Measurements from ENCODE around the gene FAM234B. TPM values are rescaled to one million over a fixed set of nuclear protein-coding genes. Genes with fewer than 3 reads are reported as not detected.

Gene FAM234B
- total RNA-seq, 3 donors from 2014 or later: 4.6 to 21.4 (median 16.4) TPM

DNA sequence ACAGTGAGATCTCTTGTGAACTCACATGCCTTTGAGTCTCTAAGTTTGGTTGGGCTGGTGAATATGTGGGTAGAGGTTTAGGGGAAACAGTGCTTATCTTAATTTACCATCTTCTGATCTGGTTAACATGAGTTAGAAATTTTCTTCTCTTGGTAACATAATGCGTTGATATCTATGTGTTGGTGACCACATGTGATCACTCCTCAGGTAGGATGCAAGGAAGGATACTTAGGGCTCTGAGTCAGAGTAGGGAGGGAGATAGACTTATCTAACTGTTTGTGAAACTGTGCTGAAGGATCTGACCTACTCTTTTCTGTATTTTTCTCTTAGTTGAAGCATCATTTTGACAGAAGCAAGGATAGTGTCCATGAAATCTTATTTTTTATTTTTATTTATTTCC, 23.1 kb downstream of the FAM234B start:
- Histone ChIP-seq H3K36me3 (no peaks in the 10 kb centered on the region), H3K9me3 (no peaks in the 10 kb centered on the region), H3K4me1 (no peaks in the 10 kb centered on the region), H3K27ac (no peak overlapping the region), H3K4me3 (no peak overlapping the region), H3K27me3 (no peaks in the 10 kb centered on the region)
- intact Hi-C loops (cut with DNase I; ENCODE audit: low total_unique reads): no loop called here
- no peak for TF ChIP-seq POLR2AphosphoS5 (IDR thresholded peaks at IDR 0.05)
- DNase-seq (ENCODE audit: low spot score in 2 of 2): no peak

DNA sequence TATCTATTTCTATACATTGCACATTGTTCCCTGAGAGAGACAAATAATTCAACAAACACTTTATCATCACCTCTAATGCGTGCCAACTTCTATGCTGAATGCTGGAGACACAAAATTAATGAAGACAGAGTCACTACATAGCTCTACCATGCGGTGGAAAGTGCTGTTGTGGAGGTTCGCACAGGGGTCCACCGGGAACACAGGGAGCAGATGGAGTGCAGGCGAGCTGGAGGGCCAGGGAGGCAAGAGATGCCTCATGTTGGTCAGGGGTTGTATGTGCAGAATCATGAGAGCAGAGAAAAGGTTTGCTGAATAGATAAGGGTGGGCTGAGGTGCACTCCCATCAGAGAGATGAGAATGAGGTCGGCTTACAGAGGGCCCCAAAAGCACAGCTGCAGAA, 25.2 kb downstream of the FAM234B start:
- no peak for DNase-seq (ENCODE audit: low spot score in 2 of 2)
- H3K9me3 ChIP-seq: no peaks in the 10 kb centered on the region
- H3K4me3 ChIP-seq: no peak overlapping the region
- intact Hi-C loops (cut with DNase I; ENCODE audit: low total_unique reads): no loop called here
- H3K4me1 ChIP-seq: no peaks in the 10 kb centered on the region
- H3K27ac ChIP-seq: no peak overlapping the region
- no peaks in the 10 kb centered on the region for H3K27me3 ChIP-seq
- no peaks in the 10 kb centered on the region for H3K36me3 ChIP-seq
- TF ChIP-seq POLR2AphosphoS5 (IDR thresholded peaks at IDR 0.05): no peak
- TF ChIP-seq, protein P1, sequence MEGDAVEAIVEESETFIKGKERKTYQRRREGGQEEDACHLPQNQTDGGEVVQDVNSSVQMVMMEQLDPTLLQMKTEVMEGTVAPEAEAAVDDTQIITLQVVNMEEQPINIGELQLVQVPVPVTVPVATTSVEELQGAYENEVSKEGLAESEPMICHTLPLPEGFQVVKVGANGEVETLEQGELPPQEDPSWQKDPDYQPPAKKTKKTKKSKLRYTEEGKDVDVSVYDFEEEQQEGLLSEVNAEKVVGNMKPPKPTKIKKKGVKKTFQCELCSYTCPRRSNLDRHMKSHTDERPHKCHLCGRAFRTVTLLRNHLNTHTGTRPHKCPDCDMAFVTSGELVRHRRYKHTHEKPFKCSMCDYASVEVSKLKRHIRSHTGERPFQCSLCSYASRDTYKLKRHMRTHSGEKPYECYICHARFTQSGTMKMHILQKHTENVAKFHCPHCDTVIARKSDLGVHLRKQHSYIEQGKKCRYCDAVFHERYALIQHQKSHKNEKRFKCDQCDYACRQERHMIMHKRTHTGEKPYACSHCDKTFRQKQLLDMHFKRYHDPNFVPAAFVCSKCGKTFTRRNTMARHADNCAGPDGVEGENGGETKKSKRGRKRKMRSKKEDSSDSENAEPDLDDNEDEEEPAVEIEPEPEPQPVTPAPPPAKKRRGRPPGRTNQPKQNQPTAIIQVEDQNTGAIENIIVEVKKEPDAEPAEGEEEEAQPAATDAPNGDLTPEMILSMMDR (IDR thresholded peaks at IDR 0.05): no peak

DNA sequence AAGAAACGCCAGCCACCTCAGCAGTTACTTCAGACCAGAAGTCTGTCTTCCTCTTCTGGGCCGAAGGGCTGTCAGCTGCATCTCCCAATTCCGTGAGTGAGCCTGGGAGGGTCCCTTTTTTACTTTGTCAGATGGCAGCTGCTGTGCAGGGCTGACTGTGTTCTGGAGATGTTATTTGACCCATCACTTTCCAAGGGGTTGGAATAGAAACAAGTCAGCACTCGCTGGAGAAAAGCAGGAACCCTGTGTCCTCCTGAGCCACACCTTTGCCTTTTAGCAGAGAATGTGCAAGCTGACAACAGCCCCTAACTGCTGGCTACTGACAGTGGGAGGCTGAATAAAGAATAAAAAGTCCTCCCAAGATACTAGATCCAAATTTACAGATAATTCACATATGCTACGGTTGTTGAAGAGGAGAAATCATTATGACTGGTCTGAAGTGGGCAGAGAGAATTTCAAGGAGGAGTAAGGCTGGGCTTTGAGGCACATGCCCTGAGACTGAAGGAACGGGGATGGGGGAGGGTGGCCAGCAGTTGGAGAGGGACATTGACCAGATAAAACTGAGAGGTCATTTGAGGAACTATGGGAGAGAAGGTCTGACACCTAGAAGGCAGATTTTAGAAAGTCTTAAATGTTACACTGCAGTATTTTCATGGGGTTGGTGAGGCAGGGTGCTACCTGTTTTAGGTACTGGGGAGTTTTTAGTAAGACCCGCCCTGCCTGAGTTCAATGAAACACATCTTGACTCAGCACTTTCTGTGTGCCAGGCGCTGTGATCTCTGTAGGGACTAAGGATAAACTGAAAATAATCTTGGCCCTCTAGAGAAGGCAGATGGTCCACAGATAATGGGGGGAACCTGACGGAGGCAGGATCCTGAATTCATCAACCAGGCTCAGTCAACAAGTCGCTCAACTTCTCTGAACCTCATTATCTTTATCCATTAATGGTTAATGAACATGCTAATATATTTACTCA, 27.4 kb downstream of the FAM234B start:
- H3K27me3 ChIP-seq: no peaks in the 10 kb centered on the region
- no peak overlapping the region for H3K27ac ChIP-seq
- no peaks in the 10 kb centered on the region for H3K4me1 ChIP-seq
- intact Hi-C loops (cut with DNase I; ENCODE audit: low total_unique reads): no loop called here
- DNase-seq (ENCODE audit: low spot score in 2 of 2): no peak
- no peaks in the 10 kb centered on the region for H3K36me3 ChIP-seq
- no peaks in the 10 kb centered on the region for H3K9me3 ChIP-seq
- no peak overlapping the region for H3K4me3 ChIP-seq
- TF ChIP-seq POLR2A (IDR thresholded peaks at IDR 0.05): no peak
- TF ChIP-seq POLR2AphosphoS5 (IDR thresholded peaks at IDR 0.05): no peak
- TF ChIP-seq, protein P1 (IDR thresholded peaks at IDR 0.05): no peak

DNA sequence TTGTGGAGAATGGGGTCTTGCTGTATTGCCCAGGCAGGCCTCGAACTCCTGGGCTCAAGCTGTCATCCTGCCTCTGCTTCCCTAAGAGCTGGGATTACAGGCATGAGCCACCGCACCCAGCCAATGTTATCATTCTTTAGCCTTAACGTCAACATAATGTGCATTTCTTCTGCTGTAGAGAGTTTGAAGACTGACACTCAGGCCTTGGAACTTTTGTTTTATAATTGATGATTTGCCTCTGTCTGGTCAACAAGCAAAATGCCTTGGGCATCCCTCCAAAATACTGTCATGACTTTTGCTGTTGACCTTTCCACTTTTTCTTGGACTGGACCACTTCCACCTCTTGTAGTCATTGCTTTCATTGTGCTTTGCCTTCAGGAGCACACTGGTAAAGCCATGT, 29.0 kb downstream of the FAM234B start:
- Histone ChIP-seq H3K4me3 (no peak overlapping the region), H3K36me3 (no peaks in the 10 kb centered on the region), H3K4me1 (no peaks in the 10 kb centered on the region), H3K9me3 (no peaks in the 10 kb centered on the region), H3K27me3 (no peaks in the 10 kb centered on the region), H3K27ac (no peak overlapping the region)
- no peak for DNase-seq (ENCODE audit: low spot score in 2 of 2)
- TF ChIP-seq, protein P1 (IDR thresholded peaks at IDR 0.05): no peak
- TF ChIP-seq POLR2A (IDR thresholded peaks at IDR 0.05) (no peak), POLR2AphosphoS5 (IDR thresholded peaks at IDR 0.05) (no peak)
- intact Hi-C loops (cut with DNase I; ENCODE audit: low total_unique reads): no loop called here

DNA sequence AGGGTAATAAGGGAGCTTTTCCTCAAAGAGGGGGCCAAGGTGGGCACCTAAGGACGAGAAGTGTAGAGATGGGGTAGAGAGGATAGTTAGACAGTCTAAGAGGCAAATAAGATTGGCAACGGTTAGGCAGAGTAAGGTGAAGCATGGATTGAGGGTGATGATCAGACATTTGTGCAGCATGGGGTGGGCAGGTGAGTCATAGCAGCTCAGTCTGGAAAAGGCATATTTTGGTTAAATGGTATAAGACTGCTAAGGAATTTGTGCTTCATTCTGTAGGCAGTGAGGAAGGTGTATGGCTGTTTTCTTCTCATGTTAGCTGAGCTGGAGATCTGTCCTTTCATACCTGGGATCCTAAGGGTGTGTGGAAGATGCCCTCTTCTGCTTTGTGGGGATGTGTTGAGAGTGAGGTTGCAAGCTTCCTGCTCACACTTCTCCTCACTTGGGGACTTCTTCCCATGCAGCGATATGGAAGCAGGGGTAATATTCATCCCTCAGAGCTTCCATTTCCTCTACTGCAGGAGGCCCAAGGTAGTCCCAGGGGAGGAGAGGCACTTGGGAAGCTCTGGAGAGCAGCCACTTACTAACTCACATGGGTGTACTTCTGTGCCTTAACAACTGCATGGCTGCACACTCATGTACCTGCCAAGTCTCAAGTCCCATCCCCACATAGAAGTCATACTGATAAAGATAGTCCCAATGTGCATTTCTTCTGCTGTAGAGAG, 30.4 kb downstream of the FAM234B start:
- no peak overlapping the region for H3K4me3 ChIP-seq
- DNase-seq (ENCODE audit: low spot score in 2 of 2): no peak
- TF ChIP-seq, protein P1 (IDR thresholded peaks at IDR 0.05): no peak
- TF ChIP-seq POLR2A (IDR thresholded peaks at IDR 0.05) (no peak), POLR2AphosphoS5 (IDR thresholded peaks at IDR 0.05) (no peak)
- intact Hi-C loops (cut with DNase I; ENCODE audit: low total_unique reads): no loop called here
- H3K4me1 ChIP-seq: no peaks in the 10 kb centered on the region
- H3K27ac ChIP-seq: no peak overlapping the region
- no peaks in the 10 kb centered on the region for H3K9me3 ChIP-seq
- no peaks in the 10 kb centered on the region for H3K27me3 ChIP-seq
- no peaks in the 10 kb centered on the region for H3K36me3 ChIP-seq
